Stromal cell of bone marrow (primary cell): ENCODE results near the gene MDFIC.

ENCODE experiments used
- DNase-seq: peaks from one replicate; pipeline ENCODE4 v3.0.0-alpha.2; 2012; ENCODE audit warnings: low read depth

Gene MDFIC

DNA sequence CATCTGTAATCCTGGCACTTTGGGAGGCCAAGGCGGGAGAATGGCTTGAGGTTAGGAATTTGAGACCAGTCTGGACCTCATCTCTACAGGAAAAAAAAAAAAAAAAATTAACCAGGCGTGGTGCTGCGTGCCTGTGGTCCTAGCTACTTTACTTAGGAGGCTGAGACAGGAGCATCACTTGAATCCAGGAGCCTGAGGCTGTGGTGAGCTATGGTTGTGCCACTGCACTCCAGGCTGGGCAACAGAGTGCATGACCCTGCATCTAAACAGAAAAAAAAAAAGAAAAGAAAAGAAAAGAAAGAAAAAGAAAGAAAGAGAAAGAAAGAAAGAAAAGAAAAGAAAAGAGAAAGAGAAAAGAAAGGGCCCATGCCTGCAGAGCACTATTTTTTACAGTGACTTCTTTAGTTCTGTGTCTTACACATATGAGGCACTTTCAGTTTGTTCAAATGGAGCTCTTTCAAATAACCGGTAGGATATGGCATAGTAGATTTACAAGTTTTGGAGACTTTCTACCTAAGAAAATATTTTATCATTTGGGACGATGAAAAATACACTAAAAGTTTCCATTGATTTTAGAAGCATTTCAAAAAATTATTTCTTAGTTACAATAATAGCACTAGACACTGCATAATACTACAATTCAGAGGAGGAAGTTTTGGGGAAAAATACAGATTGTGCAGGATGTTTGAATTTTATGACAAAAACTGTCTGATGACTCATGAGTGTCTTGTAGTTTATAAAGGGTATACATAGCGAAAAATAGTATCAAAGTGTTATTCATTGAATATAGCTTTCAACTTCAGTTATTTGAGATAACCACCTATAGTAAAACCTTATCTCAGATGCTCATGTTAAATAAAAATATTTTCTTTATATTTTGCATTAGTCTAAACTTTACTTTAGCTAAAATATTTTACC lies 75.9 kb downstream of the MDFIC start:
- no peak for DNase-seq

DNA sequence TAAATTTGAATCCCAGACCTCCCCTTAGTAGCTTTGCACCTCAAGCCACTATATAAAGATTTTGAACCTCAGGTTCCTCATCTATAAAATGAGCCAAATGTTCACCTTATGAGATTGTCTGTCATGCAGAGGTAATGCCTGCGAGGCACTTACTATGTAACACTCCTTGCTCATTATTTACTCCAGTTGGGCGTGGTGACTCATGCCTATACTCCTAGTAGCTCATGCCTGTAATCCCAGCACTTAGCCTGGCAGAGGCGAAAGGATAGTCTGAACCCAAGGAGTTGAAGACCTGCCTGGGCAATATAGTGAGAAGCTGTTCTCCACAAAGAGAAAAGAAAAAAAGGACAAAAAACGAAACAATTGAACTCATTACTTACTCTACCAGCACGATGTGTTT lies 82.2 kb downstream of the MDFIC start:
- DNase-seq: no peak

DNA sequence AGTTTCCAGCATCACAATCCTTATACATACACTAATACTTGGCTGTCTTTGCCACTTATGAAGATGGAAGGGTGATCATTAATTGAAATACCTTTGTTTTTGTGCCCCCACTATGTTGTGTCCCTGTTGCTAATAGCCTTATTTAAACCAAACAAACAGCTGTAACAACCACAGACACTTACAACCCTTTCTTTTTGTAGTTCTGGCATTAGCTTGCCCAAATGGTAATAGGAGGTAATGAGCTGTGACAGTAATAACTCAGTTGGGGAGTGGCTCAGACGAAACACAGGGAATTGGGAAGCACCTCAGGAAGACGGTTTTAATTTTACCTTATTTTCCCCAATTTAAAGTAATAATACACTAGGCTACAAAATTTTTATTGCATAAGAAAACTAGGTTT lies 83.4 kb downstream of the MDFIC start:
- no peak for DNase-seq

- DNase-seq: no peak
Measured at GRCh38 chr7:115005953-115006352, 84.1 kb downstream of the MDFIC start.

DNA sequence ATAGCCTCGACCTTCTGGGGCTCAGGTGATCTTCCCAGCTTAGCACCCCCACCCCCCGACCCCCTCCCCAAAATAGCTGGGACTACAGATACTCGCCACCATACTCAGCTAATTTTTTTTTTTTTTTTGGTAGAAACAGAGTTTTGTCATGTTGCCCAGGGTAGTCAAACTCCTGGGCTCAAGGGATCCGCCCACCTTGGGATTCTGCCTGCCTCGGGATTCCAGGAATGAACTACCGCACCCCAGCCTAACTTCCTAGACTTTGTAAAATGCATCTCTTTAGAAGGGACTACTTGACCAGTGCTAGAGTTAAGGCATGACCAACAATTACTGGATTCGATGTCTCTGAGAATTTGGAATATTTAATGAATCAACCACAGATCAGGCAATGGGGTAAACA lies 85.9 kb downstream of the MDFIC start:
- no peak for DNase-seq

- peak; percentile 82 for DNase-seq
Measured at GRCh38 chr7:115008465-115009114, 86.7 kb downstream of the MDFIC start.

- no peak for DNase-seq
Measured at GRCh38 chr7:115009139-115009538, 87.2 kb downstream of the MDFIC start.

DNA sequence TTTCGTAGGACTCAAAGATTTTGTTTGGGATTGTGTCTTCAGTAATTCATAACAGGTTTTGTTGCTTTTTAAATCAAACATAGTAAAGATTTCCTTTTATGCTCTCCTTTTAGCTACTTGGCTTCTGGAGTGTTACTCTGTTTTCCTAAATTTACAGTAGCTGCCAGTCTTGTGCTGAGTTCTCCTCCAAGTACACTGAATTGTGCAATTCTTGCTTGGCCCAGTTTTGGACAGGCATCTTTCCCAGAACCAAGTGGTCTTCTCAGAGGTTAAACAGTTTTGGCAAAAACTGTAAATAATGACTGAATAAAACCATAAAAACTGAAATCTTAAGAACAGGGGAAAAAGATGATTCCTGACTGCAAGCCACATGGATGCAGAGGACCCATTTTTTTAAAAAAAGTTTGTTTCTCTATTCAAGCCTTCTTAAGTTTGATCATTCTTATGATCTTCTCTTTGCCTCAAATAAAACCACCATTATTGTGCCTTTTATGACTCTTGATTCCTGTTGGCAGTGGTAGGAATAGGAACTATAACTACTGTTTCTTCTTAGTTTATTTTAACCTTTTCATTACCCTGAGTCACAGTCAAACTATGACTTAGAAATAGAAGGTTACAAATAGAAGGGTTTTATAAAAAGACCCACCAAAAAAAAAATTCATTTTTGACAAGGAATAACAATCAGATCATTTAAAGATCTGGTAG lies 88.0 kb downstream of the MDFIC start:
- DNase-seq: peak; percentile 90

- DNase-seq: no peak
Measured at GRCh38 chr7:115010441-115010820, 88.5 kb downstream of the MDFIC start.

DNA sequence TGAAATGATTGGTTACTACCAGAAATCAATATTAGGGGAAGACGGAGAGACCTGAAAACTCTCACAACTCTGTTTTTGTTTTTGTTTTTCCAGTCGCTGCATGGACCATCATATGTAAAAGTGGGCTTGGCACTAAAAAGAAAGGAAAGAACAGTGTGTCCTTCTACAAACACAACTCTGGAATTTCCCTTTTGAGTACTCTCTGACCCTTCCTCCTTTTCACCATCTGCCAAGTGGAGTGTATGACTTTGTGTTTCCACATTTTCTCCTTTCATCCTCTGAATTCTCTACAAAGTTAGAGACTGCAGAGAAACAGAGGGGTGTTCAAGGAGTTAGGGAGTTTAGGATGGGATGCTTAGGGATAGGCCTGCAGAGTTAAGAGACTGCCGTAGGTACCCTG lies 92.0 kb downstream of the MDFIC start:
- no peak for DNase-seq

GRCh38 chr7:115014794-115015193 lies 92.9 kb downstream of the MDFIC start:
- DNase-seq: no peak

- DNase-seq: peak; percentile 19
Measured at GRCh38 chr7:115015619-115016018, 93.7 kb downstream of the MDFIC start.

GRCh38 chr7:115019882-115020605 lies 98.2 kb downstream of the MDFIC start:
- DNase-seq: no peak

DNA sequence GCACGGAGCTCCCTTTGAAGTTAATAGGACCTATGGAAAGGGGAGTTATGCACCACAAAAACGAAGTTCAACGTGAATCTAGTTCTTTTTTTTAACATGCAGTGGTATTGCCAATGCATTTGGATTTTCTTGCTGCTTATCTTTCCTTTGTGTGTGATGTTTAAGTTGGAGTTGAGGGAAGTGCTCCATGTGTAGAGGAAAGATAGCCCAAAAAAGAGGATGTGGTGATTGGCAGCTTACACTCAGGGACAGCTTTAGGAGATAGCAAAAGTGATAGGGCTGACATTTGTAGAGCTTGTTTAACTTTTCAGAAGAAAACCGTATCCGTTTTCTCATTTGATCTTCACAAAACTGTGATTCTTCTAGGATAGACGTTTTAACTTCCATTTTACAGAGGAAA lies 101.3 kb downstream of the MDFIC start:
- DNase-seq: no peak

- DNase-seq: no peak
Measured at GRCh38 chr7:115024276-115024675, 102.4 kb downstream of the MDFIC start.

- no peak for DNase-seq
Measured at GRCh38 chr7:115032715-115033703, 111.1 kb downstream of the MDFIC start.

- DNase-seq: no peak
Measured at GRCh38 chr7:115033917-115034459, 112.1 kb downstream of the MDFIC start.

- DNase-seq: no peak
Measured at GRCh38 chr7:115034515-115034914, 112.6 kb downstream of the MDFIC start.

- DNase-seq: no peak
Measured at GRCh38 chr7:115037128-115037802, 115.4 kb downstream of the MDFIC start.

DNA sequence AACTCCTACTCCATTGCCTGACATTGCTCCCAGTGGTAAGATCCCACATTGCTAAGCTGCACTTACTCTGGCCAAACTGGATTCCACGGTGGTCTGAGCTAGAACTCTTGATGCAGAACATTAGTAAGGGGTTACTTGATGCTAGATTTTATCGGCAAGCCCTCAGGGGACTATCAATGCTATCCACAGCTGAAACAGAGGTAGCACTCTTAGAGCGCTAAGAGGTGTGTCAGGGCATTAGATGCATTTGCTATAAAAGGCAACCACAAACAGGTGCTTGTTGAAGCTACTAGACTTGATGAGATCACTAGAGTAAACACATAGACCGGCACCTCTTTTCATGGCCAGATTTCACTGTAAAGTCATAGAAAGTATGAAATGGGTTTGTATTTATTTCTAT lies 116.3 kb downstream of the MDFIC start:
- DNase-seq: no peak
